Measurements from ENCODE around the gene TLCD1. TPM values are rescaled to one million over a fixed set of nuclear protein-coding genes. Genes with fewer than 3 reads are reported as not detected.
"Not testable (repeated sequence)": the region's sequence is repeated elsewhere in the genome, so short reads cannot be mapped to it uniquely, and the experiment has no call there.

The TLCD1 gene
- total RNA-seq, 1 experiment from 2014 or later: 1.3 TPM

DNA sequence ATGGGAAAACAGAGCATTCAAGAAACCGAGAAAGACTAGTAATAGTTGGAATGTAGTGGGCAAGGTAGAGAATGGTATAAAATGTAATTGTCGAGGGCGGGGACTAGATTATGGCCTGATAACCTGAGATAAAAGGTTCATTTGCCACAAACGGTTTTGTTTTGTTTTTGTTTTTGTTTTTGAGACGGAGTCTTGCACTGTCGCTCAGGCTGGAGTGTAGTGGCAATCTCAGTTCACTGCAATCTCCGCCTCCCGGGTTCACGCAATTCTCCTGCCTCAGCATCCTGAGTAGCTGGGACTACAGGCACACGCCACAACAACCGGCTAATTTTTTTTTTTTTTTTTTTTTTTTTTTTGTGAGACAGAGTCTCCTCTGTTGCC is 3.9 kb upstream of the TLCD1 start:
- no peak for DNase-seq (ENCODE audit: low read depth)

DNA sequence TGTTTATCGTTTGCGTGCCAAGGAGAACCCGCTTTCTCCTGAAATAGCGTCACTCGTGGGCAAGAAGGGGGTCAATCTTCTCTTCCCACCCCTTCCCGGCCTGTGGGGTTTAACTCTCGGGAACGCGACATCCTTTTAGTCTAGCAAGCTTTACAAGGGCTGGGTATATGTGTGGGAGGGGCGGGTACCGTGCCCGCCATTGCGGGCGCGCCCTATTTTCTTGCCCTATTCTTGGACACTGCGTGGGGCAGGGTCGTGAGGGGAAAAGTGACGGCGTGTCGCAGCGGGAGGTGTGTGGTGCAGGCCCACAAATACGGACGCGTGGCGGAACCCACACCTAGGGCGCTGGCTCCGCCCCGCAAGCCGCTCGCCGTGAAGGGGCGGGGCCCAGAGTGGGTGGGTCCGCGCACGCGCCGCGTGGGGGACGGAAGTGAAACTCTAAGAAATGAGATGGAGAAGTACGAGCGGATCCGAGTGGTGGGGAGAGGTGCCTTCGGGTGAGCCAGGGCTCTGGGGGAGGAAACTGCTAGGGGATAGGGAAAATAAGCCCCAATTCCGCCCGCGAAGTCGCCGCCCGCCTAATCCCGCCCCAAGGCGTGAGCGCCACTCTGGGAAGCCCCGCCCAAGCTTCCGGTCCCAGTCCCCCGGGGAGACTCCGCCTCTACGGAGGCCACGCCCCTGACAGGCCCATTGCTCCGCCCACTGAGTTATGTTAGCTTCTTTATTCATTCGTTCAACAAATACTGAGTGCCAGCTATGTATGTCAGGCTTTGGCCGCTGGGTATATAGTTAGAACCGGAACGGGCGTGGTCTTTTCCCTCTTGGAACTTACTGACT is 2.5 kb upstream of the TLCD1 start, which contains the start of gene NEK8:
TSS of gene NEK8 (plus strand) at position 425 of the 837 bp plus-strand sequence. CDS start at position 451, 26 bp downstream.
- DNase-seq (ENCODE audit: low read depth): peak; percentile 94

DNA sequence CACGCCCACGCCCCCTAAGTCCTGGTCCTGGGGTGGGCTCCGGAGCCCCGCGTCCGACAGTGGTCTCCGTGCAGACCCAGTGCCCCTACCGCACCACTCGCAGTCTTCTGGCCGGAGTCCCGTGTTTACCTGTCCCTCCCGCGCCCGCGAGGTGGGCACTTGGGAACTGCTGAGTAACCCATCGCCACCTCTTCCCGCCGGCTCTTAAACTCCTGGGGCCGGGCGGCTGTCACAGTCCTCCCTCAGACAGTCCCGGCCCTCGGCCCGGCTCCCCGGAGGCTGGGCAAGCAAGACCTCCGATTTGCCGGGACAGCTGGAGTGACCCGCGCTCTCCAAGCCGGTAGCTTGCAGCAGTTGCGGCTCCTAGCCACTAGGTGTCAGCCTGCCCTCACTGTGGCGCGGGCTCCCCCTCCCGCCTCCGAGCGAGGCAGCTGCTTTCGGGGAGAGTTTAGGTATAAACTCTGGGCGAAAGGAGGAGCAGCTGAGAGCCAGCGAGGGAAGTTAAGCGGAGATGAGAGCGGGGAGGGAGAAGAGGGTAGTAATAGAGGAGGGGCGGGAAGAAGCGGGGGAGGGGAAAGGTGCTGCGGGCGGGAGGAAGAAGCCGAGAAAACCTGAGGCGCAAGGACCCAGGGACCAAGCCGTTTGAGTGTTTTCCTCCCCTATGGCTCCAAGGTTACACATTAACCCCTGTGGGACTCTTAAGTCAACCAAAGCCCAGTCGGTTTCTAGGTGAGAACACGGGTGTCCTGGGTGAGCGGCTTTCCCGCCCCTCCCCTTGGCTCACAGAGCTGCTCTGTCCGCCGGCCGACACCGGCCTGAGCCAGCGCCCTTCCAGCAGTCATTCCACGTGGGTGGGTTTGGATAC is 826 bp upstream of the TLCD1 start:
- peak; percentile 97 for DNase-seq (ENCODE audit: low read depth)

DNA sequence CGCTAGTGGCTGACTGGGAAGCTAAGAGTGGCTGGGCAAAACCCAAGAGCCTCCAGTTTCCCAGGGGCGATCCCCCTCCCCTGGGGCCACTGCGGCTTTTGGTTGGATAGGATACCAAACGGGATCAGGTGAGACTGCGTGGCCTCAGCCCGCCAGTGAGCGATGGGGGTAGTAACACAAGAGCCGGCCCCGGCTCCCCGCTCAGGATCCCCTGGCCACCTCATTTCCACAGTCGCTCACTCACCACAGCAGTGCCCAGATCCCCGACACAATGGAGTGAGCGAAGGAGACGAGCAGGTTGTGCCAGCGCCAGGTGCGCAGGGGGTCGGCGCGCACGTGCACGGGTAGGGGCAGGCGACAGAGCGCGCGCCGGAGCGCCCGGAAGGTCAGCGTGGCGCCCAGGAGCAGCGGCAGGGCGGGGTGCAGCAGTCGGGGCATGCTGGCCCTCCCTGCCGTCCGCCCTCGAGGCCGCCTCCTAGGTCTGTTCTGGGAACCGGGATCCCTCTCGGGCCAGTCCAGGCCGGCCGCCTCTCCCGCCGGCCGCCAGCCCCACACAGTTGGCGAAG is 290 bp downstream of the TLCD1 start:
- DNase-seq (ENCODE audit: low read depth): peak; percentile 89

DNA sequence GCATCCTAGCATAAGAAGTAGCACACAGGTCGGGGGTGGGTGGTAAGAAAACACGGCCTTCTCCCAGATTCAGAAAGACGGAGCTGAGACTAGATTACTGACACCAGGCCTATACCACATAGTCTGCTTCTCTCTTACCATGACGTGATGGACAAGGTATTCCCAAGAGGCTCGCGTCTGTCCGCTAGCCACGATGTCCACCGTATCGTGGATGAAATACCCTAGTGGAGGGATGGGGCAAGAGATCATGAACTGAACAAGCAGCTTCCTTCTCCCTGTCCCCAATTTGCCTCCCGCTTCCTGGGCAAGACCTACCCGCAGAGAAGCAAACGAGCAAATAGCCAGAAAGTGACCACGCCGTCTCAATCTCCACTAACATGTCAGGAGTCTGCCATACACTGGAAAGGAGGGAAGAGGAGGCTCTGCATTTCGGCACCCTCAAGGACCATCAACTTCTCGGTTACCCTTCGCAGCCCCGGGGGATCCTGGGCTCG is 820 bp downstream of the TLCD1 start:
- DNase-seq (ENCODE audit: low read depth): peak; percentile 71

DNA sequence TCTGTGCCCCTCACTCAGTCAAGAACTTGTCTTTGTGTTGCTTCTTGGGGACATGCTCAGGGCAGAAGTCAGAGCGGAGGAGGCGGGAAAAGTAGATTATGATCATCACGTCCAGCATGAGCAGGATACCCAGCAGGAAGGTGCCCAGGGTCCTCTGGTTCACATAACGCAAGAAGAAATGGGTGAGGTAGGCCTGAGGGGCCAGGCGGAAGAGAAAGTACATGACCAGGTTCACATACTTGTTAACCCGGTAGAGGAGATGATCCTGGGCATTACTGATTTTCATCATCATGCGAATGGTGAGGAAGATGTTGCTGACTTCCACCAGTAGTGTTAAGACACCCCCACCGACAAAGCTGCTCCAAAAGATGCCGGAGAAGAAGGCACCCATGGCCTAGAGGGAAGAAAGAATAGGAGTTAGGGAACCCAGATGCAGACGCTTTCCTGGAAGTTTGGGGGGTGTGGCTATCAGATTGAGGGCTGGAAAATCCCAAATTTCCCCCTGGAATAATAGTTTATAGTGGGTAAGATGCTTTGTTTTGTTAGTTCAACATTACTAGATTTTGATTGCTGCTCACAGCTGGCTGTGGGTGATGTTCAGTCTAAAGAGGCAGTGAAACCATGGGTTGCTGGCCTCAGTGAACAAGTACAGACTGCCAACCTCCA is 1.4 kb downstream of the TLCD1 start:
- DNase-seq (ENCODE audit: low read depth): no peak

DNA sequence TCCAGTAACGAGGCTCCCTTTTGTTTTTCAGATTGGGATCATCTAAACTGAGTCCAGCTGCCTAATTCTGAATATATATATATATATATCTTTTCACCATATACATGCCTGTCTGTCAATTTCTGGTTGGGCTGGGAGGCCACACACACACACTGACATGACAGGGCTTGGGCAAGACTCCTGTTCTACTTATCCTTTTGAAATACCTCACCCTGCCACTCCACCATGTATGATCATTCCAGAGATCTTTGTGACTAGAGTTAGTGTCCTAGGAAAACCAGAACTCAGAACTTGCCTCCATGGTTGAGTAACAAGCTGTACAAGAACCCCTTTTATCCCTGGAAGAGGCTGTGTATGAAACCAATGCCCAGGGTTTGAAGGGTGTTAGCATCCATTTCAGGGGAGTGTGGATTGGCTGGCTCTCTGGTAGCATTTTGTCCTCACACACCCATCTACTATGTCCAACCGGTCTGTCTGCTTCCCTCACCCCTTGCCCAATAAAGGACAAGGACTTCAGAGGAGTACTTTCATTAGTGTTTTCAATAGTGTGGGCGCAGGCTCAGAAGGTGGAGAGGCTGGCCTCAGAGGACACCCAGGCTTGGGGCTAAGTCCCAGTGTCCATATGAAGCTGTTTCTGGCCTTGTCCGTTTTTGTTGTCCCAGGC is 2.1 kb downstream of the TLCD1 start:
- DNase-seq (ENCODE audit: low read depth): not testable (repeated sequence)

DNA sequence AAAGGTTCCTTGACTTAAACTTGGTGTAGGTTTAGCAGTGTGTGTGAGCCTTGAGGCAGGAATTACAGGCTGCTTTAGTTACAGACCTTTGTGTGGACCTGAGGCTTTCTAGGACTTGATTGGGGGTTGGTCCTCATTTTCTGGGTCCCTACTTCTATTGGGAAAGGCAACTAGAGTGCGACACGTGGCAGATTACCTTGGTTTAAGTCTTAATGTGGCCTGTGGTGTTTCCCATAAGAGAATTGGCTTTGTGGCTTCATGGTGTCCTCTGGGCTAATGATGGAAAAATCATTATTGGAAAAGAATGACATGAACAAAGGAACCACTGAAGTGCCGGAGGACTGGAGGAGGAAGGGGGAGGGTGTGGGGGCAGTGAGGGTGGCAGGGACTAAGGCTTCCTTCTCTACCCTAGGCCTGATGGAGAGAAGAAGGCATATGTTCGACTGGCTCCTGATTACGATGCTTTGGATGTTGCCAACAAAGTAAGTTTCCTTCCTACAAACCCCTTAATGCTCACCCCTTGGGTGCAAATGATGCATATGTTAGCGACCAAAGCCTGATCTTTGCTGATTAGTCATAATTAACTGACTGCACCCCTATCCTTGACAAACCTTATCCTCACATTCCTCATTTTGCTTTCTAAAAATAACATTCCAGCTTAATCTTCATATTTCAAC is 2.7 kb downstream of the TLCD1 start:
- no peak for DNase-seq (ENCODE audit: low read depth)

DNA sequence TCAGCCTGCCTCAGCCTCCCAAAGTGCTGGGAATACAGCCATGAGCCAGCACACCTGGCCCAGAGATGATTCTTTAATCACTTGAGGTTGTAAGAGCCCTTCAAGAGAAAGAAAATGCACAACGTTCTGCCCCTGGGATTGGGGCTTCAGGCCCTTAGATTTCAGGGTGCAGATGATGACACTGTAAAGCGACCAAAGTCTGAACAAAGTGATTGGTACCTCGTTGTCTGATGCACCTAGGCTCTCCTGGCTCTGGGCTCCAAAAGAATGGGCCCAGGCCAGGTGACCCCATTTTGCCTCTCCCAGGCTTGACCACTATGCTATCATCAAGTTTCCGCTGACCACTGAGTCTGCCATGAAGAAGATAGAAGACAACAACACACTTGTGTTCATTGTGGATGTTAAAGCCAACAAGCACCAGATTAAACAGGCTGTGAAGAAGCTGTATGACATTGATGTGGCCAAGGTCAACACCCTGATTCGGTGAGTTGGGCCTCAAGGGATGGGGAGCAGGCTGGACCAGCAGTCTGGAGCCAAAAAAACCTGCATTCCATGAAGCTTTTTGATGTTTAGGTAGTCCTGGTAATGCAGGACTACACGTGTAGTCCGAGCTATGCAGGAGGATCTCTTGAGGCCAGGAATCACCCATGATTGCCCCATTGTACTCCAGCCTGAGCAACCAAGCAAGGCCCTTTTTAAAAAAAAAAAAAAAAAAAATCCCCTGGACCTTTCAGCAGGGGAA is 3.4 kb downstream of the TLCD1 start:
- no peak for DNase-seq (ENCODE audit: low read depth)

DNA sequence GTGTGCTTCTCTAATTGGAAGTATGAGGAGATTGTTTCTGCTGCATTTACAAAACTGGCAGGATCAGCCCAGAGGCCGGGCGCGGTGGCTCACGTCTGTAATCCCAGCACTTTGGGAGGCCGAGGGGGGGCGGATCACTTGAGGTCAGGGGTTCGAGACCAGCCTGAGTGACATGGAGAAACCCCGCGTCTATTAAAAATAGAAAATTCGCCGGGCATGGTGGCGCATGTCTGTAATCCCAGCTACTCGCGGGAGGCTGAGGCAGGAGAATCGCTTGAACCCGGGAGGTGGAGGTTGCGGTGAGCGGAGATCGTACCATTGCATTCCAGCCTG is 5.1 kb downstream of the TLCD1 start:
- not testable (repeated sequence) for DNase-seq (ENCODE audit: low read depth)

DNA sequence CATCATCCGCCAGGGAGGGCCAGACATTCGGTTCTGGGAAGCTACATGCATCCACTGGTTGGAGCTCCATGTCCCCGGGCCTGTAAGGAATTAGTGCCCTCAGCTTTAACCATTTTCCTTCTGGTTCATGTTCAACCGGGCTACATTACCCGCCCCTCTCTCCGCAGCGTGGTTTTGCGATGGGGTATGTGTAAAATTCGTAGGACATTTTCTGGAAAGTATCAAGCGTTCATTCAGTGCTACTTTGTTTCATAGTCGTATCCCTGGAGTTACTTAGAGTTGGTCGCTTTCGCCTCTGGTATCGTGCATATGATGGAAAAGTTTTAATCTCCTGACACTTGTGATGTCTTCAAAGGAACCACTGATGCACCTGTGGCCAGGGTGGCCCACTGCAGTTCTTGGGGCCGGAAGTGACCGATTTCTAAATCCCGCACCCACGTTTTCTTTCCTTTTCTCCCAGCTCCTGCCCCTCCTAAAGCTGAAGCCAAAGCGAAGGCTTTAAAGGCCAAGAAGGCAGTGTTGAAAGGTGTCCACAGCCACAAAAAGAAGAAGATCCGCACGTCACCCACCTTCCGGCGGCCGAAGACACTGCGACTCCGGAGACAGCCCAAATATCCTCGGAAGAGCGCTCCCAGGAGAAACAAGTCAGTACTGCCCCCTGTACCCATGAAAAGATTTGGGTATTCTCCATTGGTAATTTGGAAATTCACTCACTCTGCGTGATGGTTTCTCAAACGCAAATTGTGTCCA is 5.6 kb downstream of the TLCD1 start:
- no peak for DNase-seq (ENCODE audit: low read depth)

DNA sequence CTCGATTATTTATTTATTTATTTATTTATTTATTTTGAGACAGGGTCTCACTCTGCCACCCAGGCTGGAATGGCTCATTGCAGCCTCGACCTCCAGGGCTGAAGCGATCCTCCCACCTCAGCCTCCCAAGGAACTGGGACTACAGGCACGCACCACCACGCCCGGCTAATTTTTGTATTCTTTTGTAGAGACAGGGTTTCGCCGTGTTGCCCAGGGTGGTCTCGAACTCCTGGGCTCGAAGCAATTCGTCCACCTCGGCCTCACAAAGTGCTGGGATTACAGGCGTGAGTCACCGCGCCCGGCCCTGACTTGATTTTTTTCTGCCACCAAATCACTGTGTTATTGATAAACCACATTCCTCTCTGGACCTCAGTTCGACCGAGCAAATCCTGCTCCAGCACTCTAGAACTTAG is 7.0 kb downstream of the TLCD1 start:
- DNase-seq (ENCODE audit: low read depth): no peak

DNA sequence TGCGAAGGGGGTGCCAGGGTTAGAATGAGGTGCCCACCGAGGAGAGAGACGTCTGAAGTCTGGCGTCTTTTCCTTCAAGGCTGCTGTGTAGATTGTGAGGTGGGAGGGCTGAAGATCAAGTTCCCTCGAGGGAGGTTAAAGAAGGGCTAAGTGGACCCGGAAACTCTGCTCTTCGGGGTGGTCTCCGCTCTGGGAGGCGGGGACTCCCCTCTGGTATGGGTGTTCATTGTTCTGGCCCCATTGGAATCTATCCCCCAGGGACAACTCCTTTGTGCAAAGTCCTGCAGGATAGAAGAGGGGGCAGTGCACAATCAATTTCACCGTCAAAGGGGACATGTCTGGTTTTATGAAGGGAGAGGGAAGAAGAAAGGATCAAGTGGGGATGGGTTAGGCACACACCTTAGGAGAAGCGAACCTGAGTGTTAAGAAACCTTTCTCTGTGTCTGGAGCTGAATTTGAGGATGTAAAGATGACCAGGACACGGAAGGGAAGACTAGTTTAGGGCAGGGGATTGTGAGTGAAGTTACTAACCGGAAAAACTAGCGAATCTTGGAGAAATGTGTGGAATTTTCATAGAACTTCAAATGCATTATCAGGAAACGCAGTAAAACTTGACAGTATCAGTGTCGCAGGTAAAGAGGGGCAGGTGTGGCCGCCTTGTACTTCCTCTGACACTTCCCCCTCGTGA is 7.6 kb downstream of the TLCD1 start:
- DNase-seq (ENCODE audit: low read depth): peak; percentile 73

DNA sequence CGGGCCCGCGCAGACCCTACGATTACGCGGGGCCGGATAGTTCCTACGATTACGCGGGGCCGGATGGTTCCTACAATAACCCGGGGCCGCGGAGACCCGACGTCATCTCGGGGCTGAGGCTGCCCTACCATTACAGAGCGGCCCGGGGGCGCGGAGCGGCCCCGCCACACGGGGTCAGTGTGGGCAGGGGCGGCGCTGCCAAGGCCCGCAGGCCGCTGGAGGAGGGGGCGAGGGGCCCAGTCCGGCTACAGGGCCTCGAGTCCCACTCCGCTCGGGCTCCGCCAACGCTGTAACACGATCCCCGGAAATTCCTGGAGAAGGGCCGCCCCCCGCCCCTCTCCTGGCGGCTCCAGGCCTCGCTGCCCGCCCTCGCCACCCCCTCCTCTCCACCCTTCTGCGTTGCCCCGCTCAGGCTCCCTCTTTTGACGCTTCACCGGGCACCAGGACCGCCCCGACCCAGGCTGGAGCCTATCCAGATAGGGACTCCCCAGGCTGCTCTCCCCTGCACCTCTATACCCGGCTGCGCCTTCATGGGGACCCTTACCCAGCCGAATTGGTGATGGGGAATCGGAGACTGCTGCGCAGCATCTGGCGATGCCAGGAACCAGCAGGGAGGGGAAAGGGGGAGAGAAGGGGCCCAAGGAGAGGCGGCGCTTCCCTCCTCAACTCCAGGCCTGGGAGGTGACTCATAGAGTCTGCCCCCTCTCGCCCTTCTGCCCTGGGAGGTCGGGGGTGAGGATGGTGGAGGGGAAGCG is 8.3 kb downstream of the TLCD1 start, which contains the start of gene RAB34:
TSS of gene RAB34 (minus strand) at position 291 of the 755 bp plus-strand sequence. CDS start 602 bp downstream, outside the sequence.
- DNase-seq (ENCODE audit: low read depth): peak; percentile 92

DNA sequence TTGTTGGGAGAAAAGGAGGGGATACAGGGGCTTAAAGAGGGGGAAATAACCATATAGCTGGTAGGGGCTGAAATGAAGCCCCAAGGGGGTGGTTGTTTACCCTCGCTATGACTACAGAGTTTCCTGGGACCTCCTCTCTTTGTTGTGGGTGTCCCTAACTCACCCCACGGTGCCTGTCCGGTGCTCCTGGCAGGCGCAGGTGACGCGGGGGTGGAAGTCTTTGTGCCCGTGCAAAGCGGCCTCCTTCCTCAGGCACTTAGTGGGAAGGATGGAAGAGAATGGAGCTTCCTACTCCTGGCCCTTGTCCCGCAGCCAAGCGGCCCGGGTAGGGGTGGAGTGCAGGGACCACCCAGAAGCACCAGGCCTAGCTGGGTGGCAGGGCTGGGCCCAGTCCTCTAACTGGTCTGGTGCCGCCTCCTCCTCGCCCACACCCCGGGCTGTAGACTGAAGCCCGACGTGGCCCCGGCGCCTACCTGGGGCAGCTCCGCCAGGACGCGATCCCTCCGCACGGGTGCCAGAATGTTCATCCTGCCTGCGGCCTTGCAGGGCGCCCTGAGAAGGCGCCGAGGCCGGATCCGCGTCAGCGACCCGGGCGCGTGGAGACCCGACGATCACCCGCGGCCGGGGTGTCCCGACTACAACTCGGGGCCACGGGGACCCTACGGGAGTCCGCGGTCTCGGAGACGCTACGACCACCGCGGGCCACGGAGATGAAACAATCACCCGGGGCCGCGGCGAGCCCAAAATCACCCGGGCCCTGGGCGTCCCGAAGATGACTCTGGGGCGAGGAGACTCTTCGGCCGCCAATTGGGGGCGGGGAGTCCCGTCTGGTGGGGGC is 9.1 kb downstream of the TLCD1 start:
- peak; percentile 44 for DNase-seq (ENCODE audit: low read depth)

DNA sequence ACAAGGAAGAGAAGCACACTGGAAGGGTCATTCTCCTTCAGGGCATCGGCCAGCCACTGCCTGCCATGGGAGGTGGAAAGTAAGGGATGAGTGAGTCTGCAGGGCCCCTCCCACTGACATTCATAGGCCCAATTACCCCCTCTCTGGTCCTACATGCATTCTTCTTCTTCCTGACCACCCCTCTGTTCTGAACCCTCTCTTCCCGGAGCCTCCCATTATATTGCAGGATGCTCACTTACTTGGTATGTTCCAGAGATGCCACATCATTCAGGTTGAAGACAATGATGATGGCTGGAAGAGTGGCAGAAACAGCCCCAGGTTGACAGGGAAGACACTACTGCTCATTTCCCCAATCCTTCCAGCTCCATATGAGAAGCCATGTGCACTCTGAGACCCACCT is 10.8 kb downstream of the TLCD1 start:
- no peak for DNase-seq (ENCODE audit: low read depth)

DNA sequence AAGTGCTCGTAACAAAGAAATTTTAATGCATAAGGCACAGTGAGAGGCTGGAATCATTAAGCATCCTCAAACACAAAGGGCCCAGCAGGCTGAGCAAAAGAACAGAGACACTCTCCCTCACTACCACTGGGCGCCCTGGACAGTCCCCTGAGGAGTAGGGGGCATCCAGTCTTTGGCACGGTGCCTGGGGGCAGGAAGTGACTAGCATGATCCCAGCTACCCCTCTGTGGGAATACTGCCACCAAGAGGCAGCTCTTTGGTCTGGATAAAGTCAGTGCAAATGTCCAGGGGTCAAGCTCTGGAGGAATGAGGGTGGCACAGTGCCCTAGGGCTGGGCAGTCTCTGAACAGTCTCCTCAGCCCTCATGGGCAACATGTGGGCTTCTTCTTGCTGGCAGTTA is 11.8 kb downstream of the TLCD1 start:
- DNase-seq (ENCODE audit: low read depth): no peak

All from Daoy (cell line).